HG02885 (cell line): Measurements from ENCODE around the gene ADAMTSL5.

Experiments
- ATAC-seq: cut with Tn5 transposase; IDR thresholded peaks from one replicate; pipeline ENCODE4 v1.9.1; 2021; ENCODE audit warnings: mild to moderate bottlenecking; ENCODE audit not compliant: unreplicated experiment, poor library complexity

ADAMTSL5 gene

GRCh38 chr19:1469255-1470054, 43.4 kb downstream of the ADAMTSL5 start:
- no peak for ATAC-seq

GRCh38 chr19:1468821-1469254, 44.0 kb downstream of the ADAMTSL5 start:
- no peak for ATAC-seq

DNA sequence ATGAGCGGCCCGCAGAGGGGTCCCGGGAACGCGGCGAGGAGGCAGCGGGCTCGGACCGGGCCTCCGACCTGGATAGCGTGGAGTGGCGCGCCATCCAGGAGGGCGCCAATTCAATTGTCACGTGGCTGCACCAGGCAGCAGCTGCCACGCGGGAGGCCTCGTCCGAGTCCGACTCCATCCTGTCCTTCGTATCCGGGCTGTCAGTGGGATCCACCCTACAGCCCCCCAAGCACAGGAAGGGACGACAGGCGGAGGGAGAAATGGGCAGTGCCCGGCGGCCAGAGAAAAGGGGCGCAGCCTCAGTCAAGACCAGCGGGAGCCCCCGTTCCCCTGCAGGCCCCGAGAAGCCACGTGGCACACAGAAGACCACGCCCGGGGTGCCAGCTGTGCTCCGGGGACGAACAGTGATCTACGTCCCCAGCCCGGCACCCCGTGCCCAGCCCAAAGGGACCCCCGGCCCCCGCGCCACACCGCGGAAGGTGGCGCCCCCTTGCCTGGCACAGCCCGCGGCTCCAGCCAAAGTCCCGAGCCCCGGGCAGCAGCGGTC, 44.5 kb downstream of the ADAMTSL5 start:
- no peak for ATAC-seq

GRCh38 chr19:1467490-1468273, 45.1 kb downstream of the ADAMTSL5 start:
- ATAC-seq, result no peak

DNA sequence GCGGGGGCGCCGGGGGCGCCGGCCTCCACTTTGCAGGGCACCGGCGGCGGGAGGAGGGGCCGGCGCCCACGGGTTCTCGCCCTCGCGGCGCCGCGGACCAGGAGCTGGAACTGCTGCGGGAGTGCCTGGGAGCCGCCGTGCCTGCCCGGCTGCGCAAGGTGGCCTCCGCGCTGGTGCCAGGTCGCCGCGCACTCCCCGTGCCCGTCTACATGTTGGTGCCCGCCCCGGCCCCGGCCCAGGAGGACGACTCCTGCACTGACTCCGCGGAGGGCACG, 45.7 kb downstream of the ADAMTSL5 start:
- ATAC-seq, result no peak

- ATAC-seq, result no peak
These were observed 46.2 kb downstream of the ADAMTSL5 start for GRCh38 chr19:1466461-1467214.

- ATAC-seq, result no peak
These were observed 46.8 kb downstream of the ADAMTSL5 start for GRCh38 chr19:1466018-1466460.

GRCh38 chr19:1465191-1466016, 47.4 kb downstream of the ADAMTSL5 start:
- ATAC-seq, result no peak

GRCh38 chr19:1461862-1462261, 51.0 kb downstream of the ADAMTSL5 start:
- no peak for ATAC-seq

- no peak for ATAC-seq
These were observed 52.5 kb downstream of the ADAMTSL5 start for GRCh38 chr19:1460033-1460995.

DNA sequence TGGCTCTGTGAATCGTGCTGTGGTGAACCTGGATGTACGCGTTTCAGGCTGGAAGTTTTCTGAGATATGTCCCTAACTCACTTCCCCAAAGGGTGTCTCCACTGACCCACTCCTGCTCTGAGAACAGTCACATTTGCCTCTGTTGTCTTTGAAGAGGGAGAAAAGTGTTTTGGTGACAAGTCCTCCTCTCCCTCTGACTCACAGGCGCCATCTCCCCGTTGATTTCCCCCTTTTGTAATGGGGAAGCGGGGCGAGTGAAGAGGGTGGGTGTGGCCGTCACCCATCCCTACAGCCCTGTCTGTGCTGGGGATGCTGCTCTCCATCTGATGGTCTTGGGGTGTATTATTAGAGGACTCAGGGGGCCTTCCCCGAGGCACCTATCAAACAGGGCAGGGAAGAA, 53.3 kb downstream of the ADAMTSL5 start:
- ATAC-seq, result no peak

GRCh38 chr19:1457892-1458291, 54.9 kb downstream of the ADAMTSL5 start:
- no peak for ATAC-seq

DNA sequence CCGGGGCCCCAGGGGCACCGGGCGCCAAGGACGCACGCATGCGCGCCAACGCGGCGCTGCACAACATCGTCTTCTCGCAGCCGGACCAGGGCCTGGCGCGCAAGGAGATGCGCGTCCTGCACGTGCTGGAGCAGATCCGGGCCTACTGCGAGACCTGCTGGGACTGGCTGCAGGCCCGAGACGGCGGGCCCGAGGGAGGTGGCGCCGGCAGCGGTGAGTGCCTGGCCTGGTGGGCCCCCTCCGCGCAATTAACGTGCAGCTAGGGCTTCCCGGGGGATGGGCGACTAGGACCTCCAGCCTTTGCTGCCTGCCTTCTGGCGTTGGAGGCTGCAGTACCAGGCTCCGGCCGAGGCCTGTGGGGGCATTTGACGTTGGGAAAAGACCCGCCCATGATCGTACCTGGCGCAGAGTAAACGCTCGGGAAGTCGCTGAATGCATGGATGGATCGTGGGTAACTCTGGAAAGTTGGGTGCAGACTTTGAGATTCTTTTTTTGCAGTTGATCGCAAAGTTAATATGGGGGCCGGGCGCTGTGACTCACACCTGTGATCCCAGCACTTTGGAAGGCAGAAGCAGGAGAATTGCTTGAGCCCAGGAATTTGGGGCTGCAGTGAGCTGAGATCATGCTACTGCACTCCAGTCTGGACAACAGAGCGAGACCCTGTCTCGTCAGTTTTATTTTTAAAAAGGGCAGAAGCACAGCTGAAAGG, 55.6 kb downstream of the ADAMTSL5 start:
- ATAC-seq, result no peak

DNA sequence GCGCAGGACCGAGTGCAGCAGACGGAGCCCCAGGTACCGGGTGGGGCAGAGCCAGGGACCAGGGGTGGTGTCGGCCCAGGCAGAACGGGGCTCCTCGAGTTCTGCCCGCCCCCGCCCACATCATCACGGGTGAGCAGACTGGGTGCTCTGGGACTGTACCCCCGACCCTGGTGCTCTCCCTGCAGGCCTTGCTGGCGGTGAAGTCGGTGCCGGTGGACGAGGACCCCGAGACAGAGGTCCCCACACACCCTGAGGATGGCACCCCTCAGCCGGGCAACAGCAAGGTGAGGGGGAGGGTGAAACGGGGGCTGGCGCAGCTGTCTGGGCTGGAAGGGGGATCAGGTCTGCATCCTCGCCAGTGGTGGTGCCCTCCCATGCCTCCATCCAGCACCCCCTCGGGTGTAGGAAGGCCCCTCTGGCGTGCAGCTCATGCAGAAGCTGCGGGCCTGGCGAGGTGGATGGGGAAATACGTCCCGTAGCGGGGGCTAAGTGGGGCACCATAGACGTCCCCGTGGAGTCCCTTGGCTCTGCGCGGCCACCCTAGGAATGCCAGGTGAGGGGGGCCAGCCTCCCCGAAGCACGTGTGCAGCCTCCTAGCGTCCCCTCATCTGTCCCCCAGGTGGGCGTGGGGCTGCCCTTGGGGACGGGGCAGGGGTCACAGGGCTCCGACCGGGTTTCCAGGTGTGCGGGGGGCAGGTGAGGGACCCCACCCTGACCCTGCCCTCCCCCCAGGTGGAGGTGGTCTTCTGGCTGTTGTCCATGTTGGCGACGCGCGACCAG, 56.5 kb downstream of the ADAMTSL5 start:
- no peak for ATAC-seq

GRCh38 chr19:1455336-1456120, 57.3 kb downstream of the ADAMTSL5 start:
- no peak for ATAC-seq
